Middle frontal gyrus (tissue), 1 donor: Measurements from ENCODE around the gene PPP3CA.
"Not testable (repeated sequence)": the region's sequence is repeated elsewhere in the genome, so short reads cannot be mapped to it uniquely, and the experiment has no call there.

ENCODE experiments used
- DNase-seq: peaks from one replicate; pipeline ENCODE4 v3.0.0-alpha.2; 2015; ENCODE audit warnings: low spot score; ENCODE audit errors: extremely low spot score

The PPP3CA gene

GRCh38 chr4:101217353-101218031, 129.8 kb downstream of the PPP3CA start:
- DNase-seq, result no peak

GRCh38 chr4:101211146-101211553, 136.2 kb downstream of the PPP3CA start:
- DNase-seq, result no peak

- no peak for DNase-seq
Observed at GRCh38 chr4:101210331-101210730, 137.0 kb downstream of the PPP3CA start.

GRCh38 chr4:101208171-101208570, 139.2 kb downstream of the PPP3CA start:
- no peak for DNase-seq

- no peak for DNase-seq
Observed at GRCh38 chr4:101205916-101206315, 141.4 kb downstream of the PPP3CA start.

- DNase-seq, result no peak
Observed at GRCh38 chr4:101201421-101201820, 145.9 kb downstream of the PPP3CA start.

- DNase-seq, result no peak
Observed at GRCh38 chr4:101200561-101200960, 146.8 kb downstream of the PPP3CA start.

GRCh38 chr4:101199507-101200285, 147.6 kb downstream of the PPP3CA start:
- no peak for DNase-seq

GRCh38 chr4:101198682-101199339, 148.5 kb downstream of the PPP3CA start:
- no peak for DNase-seq

- DNase-seq, result no peak
Observed at GRCh38 chr4:101197350-101197749, 150.0 kb downstream of the PPP3CA start.

- DNase-seq, result no peak
Observed at GRCh38 chr4:101192244-101192643, 155.1 kb downstream of the PPP3CA start.

- peak; percentile 48 for DNase-seq
Observed at GRCh38 chr4:101191302-101192098, 155.8 kb downstream of the PPP3CA start.

- no peak for DNase-seq
Observed at GRCh38 chr4:101190751-101191150, 156.6 kb downstream of the PPP3CA start.

- no peak for DNase-seq
Observed at GRCh38 chr4:101188906-101189305, 158.4 kb downstream of the PPP3CA start.

- DNase-seq, result no peak
Observed at GRCh38 chr4:101187841-101188240, 159.5 kb downstream of the PPP3CA start.

GRCh38 chr4:101186567-101187184, 160.7 kb downstream of the PPP3CA start:
- no peak for DNase-seq

- no peak for DNase-seq
Observed at GRCh38 chr4:101184668-101185067, 162.7 kb downstream of the PPP3CA start.

- no peak for DNase-seq
Observed at GRCh38 chr4:101183666-101184373, 163.5 kb downstream of the PPP3CA start.

- no peak for DNase-seq
Observed at GRCh38 chr4:101183221-101183620, 164.1 kb downstream of the PPP3CA start.

GRCh38 chr4:101182688-101183087, 164.6 kb downstream of the PPP3CA start:
- DNase-seq, result not testable (repeated sequence)
